Effector memory CD8-positive, alpha-beta T cell (primary cell): ENCODE measurements around the gene RYR1.
"Not testable (repeated sequence)": the region's sequence is repeated elsewhere in the genome, so short reads cannot be mapped to it uniquely, and the experiment has no call there.

Source experiments
- ATAC-seq: fragments of 150-1000 bp; cut with Tn5 transposase; replicated peaks from 2 replicates; pipeline ENCODE4 v1.10.0; 2021; ENCODE audit warnings: mild to moderate bottlenecking, moderate library complexity
- DNase-seq, 3 experiments: peaks; one replicate each; pipeline ENCODE4 v3.0.0; 2021
- H3K27ac Mint-ChIP-seq, 2 donors: one replicate each; pipeline ENCODE4 v1.8.0; 2022; ENCODE audit warnings: mild to moderate bottlenecking in 2 of 2, mixed read lengths in 2 of 2, moderate library complexity in 2 of 2
- H3K27me3 Mint-ChIP-seq, 2 donors: one replicate each; pipeline ENCODE4 v1.8.0; 2022; ENCODE audit warnings: mixed read lengths in 2 of 2
- H3K36me3 Mint-ChIP-seq: one replicate; pipeline ENCODE4 v1.8.0; 2022; ENCODE audit warnings: mild to moderate bottlenecking, moderate library complexity, mixed read lengths; ENCODE audit not compliant: insufficient read depth
- H3K4me1 Mint-ChIP-seq, 2 donors: one replicate each; pipeline ENCODE4 v1.8.0; 2022; ENCODE audit warnings: low read depth in 2 of 2, mixed read lengths in 2 of 2
- H3K4me3 Mint-ChIP-seq, 2 donors: one replicate each; pipeline ENCODE4 v1.8.0; 2022; ENCODE audit warnings: mild to moderate bottlenecking in 2 of 2, mixed read lengths in 2 of 2, moderate library complexity in 2 of 2
- H3K9me3 Mint-ChIP-seq, 2 donors: one replicate each; pipeline ENCODE4 v1.8.0; 2022; ENCODE audit warnings: mixed read lengths in 2 of 2

The RYR1 gene

GRCh38 chr19:38405276-38405675 lies 28.2 kb upstream of the RYR1 start:
- peaks cover 46% of the 10 kb centered on the region for H3K36me3 Mint-ChIP-seq
- ATAC-seq (no peak), DNase-seq (no peak)
- H3K9me3 Mint-ChIP-seq: no peaks in the 10 kb centered on the region
- H3K27me3 Mint-ChIP-seq: peaks cover 0 to 3% of the 10 kb centered on the region in 2 donors
- peaks cover 10 to 15% of the 10 kb centered on the region in 2 donors for H3K4me1 Mint-ChIP-seq
- no peak overlapping the region for H3K27ac Mint-ChIP-seq
- peak overlapping the region in 1 of 2 donors; percentile 31 for H3K4me3 Mint-ChIP-seq

- ATAC-seq (no peak), DNase-seq (no peak)
- no peak overlapping the region for H3K4me3 Mint-ChIP-seq
- H3K36me3 Mint-ChIP-seq: peaks cover 36% of the 10 kb centered on the region
- peaks cover 4 to 6% of the 10 kb centered on the region in 2 donors for H3K4me1 Mint-ChIP-seq
- H3K9me3 Mint-ChIP-seq: no peaks in the 10 kb centered on the region
- peak overlapping the region; percentile 59 to 60 for H3K27ac Mint-ChIP-seq
- H3K27me3 Mint-ChIP-seq: no peaks in the 10 kb centered on the region
Measured at GRCh38 chr19:38409631-38410133, 23.8 kb upstream of the RYR1 start.

- H3K4me3 Mint-ChIP-seq, DNase-seq, H3K4me1 Mint-ChIP-seq, ATAC-seq, H3K9me3 Mint-ChIP-seq, H3K27me3 Mint-ChIP-seq: not testable (repeated sequence)
- Mint-ChIP-seq H3K36me3 (peaks cover 29% of the 10 kb centered on the region), H3K27ac (peak overlapping the region in 1 of 2 donors; percentile 28)
Measured at GRCh38 chr19:38410407-38410806, 23.1 kb upstream of the RYR1 start.

- H3K27me3 Mint-ChIP-seq: no peaks in the 10 kb centered on the region
- H3K9me3 Mint-ChIP-seq: no peaks in the 10 kb centered on the region
- no peak overlapping the region for H3K4me3 Mint-ChIP-seq
- ATAC-seq (no peak), DNase-seq (no peak)
- peaks cover 22% of the 10 kb centered on the region for H3K36me3 Mint-ChIP-seq
- H3K27ac Mint-ChIP-seq: no peak overlapping the region
- H3K4me1 Mint-ChIP-seq: no peaks in the 10 kb centered on the region
Measured at GRCh38 chr19:38411041-38411712, 22.3 kb upstream of the RYR1 start.

- Mint-ChIP-seq H3K27ac (peak overlapping the region in 1 of 2 donors; percentile 17), H3K36me3 (peaks cover 20% of the 10 kb centered on the region)
- not testable (repeated sequence) for H3K4me1 Mint-ChIP-seq, H3K9me3 Mint-ChIP-seq, H3K27me3 Mint-ChIP-seq, DNase-seq, ATAC-seq, H3K4me3 Mint-ChIP-seq
Measured at GRCh38 chr19:38411898-38412297, 21.6 kb upstream of the RYR1 start.

- peaks cover 6 to 9% of the 10 kb centered on the region in 2 donors for H3K4me1 Mint-ChIP-seq
- no peak overlapping the region for H3K27ac Mint-ChIP-seq
- H3K9me3 Mint-ChIP-seq: no peaks in the 10 kb centered on the region
- peaks cover 14% of the 10 kb centered on the region for H3K36me3 Mint-ChIP-seq
- H3K4me3 Mint-ChIP-seq: no peak overlapping the region
- no peak for DNase-seq
- no peak for ATAC-seq
- no peaks in the 10 kb centered on the region for H3K27me3 Mint-ChIP-seq
Measured at GRCh38 chr19:38412491-38412890, 21.0 kb upstream of the RYR1 start.

- H3K9me3 Mint-ChIP-seq: no peaks in the 10 kb centered on the region
- H3K4me1 Mint-ChIP-seq: peaks cover 11 to 14% of the 10 kb centered on the region in 2 donors
- no peak overlapping the region for H3K27ac Mint-ChIP-seq
- H3K36me3 Mint-ChIP-seq: peaks cover 10% of the 10 kb centered on the region
- DNase-seq (no peak), ATAC-seq (no peak)
- no peak overlapping the region for H3K4me3 Mint-ChIP-seq
- H3K27me3 Mint-ChIP-seq: no peaks in the 10 kb centered on the region
Measured at GRCh38 chr19:38412961-38413360, 20.5 kb upstream of the RYR1 start.

- peaks cover 8% of the 10 kb centered on the region for H3K36me3 Mint-ChIP-seq
- ATAC-seq: no peak
Measured at GRCh38 chr19:38413416-38413815, 20.1 kb upstream of the RYR1 start.

GRCh38 chr19:38417146-38417543 lies 16.3 kb upstream of the RYR1 start:
- Mint-ChIP-seq H3K4me1 (peaks cover 13 to 16% of the 10 kb centered on the region in 2 donors), H3K27ac (peak overlapping the region; percentile 89 to 91), H3K4me3 (peak overlapping the region; percentile 83 to 86), H3K36me3 (no peaks in the 10 kb centered on the region), H3K9me3 (no peaks in the 10 kb centered on the region), H3K27me3 (peaks cover 6 to 11% of the 10 kb centered on the region in 2 donors)
- ATAC-seq (no peak), DNase-seq (no peak)

More at GRCh38 chr19:38413416-38413815, 20.1 kb upstream of the RYR1 start:
- Mint-ChIP-seq H3K4me1 (peaks cover 13 to 16% of the 10 kb centered on the region in 2 donors), H3K4me3 (no peak overlapping the region), H3K27me3 (no peaks in the 10 kb centered on the region), H3K27ac (no peak overlapping the region), H3K9me3 (no peaks in the 10 kb centered on the region)
- DNase-seq: no peak

GRCh38 chr19:38417544-38418506 lies 15.7 kb upstream of the RYR1 start:
- peak; percentile 89 for ATAC-seq
- H3K4me3 Mint-ChIP-seq: peak overlapping the region; percentile 83 to 86
- peaks cover 13 to 16% of the 10 kb centered on the region in 2 donors for H3K4me1 Mint-ChIP-seq
- H3K27ac Mint-ChIP-seq: peak overlapping the region; percentile 89 to 91
- H3K27me3 Mint-ChIP-seq: peaks cover 6 to 11% of the 10 kb centered on the region in 2 donors
- no peaks in the 10 kb centered on the region for H3K36me3 Mint-ChIP-seq
- DNase-seq: peak in 2 of 3 experiments; percentile 19 to 20
- H3K9me3 Mint-ChIP-seq: no peaks in the 10 kb centered on the region

- H3K9me3 Mint-ChIP-seq: no peaks in the 10 kb centered on the region
- ATAC-seq (no peak), DNase-seq (no peak)
- peak overlapping the region in 1 of 2 donors; percentile 7 for H3K27ac Mint-ChIP-seq
- H3K27me3 Mint-ChIP-seq: peaks cover 6 to 11% of the 10 kb centered on the region in 2 donors
- no peaks in the 10 kb centered on the region for H3K36me3 Mint-ChIP-seq
- H3K4me1 Mint-ChIP-seq: peaks cover 13 to 16% of the 10 kb centered on the region in 2 donors
- no peak overlapping the region for H3K4me3 Mint-ChIP-seq
Measured at GRCh38 chr19:38420935-38421334, 12.6 kb upstream of the RYR1 start.

- no peaks in the 10 kb centered on the region for H3K36me3 Mint-ChIP-seq
- H3K9me3 Mint-ChIP-seq: no peaks in the 10 kb centered on the region
- H3K27me3 Mint-ChIP-seq: peaks cover 6 to 11% of the 10 kb centered on the region in 2 donors
- no peak overlapping the region for H3K4me3 Mint-ChIP-seq
- no peak overlapping the region for H3K27ac Mint-ChIP-seq
- no peak for DNase-seq
- no peak for ATAC-seq
- H3K4me1 Mint-ChIP-seq: peaks cover 17% of the 10 kb centered on the region in 2 donors
Measured at GRCh38 chr19:38421856-38422255, 11.6 kb upstream of the RYR1 start.

GRCh38 chr19:38422438-38422837 lies 11.1 kb upstream of the RYR1 start:
- no peak for DNase-seq
- peaks cover 11% of the 10 kb centered on the region in 2 donors for H3K4me1 Mint-ChIP-seq
- H3K36me3 Mint-ChIP-seq: no peaks in the 10 kb centered on the region
- ATAC-seq: no peak
- H3K27me3 Mint-ChIP-seq: peaks cover 7 to 11% of the 10 kb centered on the region in 2 donors
- no peak overlapping the region for H3K4me3 Mint-ChIP-seq
- no peak overlapping the region for H3K27ac Mint-ChIP-seq
- no peaks in the 10 kb centered on the region for H3K9me3 Mint-ChIP-seq
